ENCODE measurements around the gene VPS39.

VPS39 gene

GRCh38 chr15:42239528-42240182 is 31.6 kb upstream of the VPS39 start:
- Histone ChIP-seq H4K20me1 (ENCODE audit: insufficient read depth, low read length) (no peaks in the 10 kb centered on the region), H3K79me2 (ENCODE audit: low read length) (no peaks in the 10 kb centered on the region; the same call in 1 of the 2 replicates), H3K27ac (ENCODE audit: low read length) (no peak overlapping the region), H3F3A (ENCODE audit: insufficient read depth, low read length) (no peaks in the 10 kb centered on the region), H3K36me3 (replicated peaks; ENCODE audit: insufficient read depth, low read length) (no peaks in the 10 kb centered on the region), H3K9me3 (replicated peaks; ENCODE audit: insufficient read depth, low read length) (no peaks in the 10 kb centered on the region), H3K9me2 (replicated peaks; ENCODE audit: insufficient read depth, low read length) (no peaks in the 10 kb centered on the region), H3K4me1 (ENCODE audit: low read length) (no peaks in the 10 kb centered on the region), H3K27me3 (replicated peaks; ENCODE audit: insufficient read depth, low read length) (no peaks in the 10 kb centered on the region), H3K9ac (ENCODE audit: low read length) (no peak overlapping the region), H3K4me3 (ENCODE audit: low read length) (no peak overlapping the region), H3K4me2 (ENCODE audit: low read depth, low read length) (no peak overlapping the region), H2AFZ (ENCODE audit: low read length) (no peak overlapping the region)
- TF ChIP-seq EZH2 (optimal IDR thresholded peaks at IDR 0.05; ENCODE audit: low read depth, low read length) (no peak), EZH2phosphoT487 (IDR thresholded peaks at IDR 0.05; ENCODE audit: low read length) (no peak)
- TF ChIP-seq, protein P1, sequence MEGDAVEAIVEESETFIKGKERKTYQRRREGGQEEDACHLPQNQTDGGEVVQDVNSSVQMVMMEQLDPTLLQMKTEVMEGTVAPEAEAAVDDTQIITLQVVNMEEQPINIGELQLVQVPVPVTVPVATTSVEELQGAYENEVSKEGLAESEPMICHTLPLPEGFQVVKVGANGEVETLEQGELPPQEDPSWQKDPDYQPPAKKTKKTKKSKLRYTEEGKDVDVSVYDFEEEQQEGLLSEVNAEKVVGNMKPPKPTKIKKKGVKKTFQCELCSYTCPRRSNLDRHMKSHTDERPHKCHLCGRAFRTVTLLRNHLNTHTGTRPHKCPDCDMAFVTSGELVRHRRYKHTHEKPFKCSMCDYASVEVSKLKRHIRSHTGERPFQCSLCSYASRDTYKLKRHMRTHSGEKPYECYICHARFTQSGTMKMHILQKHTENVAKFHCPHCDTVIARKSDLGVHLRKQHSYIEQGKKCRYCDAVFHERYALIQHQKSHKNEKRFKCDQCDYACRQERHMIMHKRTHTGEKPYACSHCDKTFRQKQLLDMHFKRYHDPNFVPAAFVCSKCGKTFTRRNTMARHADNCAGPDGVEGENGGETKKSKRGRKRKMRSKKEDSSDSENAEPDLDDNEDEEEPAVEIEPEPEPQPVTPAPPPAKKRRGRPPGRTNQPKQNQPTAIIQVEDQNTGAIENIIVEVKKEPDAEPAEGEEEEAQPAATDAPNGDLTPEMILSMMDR (IDR thresholded peaks at IDR 0.05; ENCODE audit: low read length), result no peak
- no peak for DNase-seq

GRCh38 chr15:42233107-42233506 is 25.0 kb upstream of the VPS39 start:
- Histone ChIP-seq H3K4me3 (ENCODE audit: low read length) (no peak overlapping the region), H3K9me3 (replicated peaks; ENCODE audit: insufficient read depth, low read length) (no peaks in the 10 kb centered on the region), H3K79me2 (ENCODE audit: low read length) (no peaks in the 10 kb centered on the region; the same call in 1 of the 2 replicates), H3K4me1 (ENCODE audit: low read length) (no peaks in the 10 kb centered on the region), H3K9me2 (replicated peaks; ENCODE audit: insufficient read depth, low read length) (no peaks in the 10 kb centered on the region), H3K27ac (ENCODE audit: low read length) (no peak overlapping the region), H3K9ac (ENCODE audit: low read length) (no peak overlapping the region), H3F3A (ENCODE audit: insufficient read depth, low read length) (no peaks in the 10 kb centered on the region), H3K36me3 (replicated peaks; ENCODE audit: insufficient read depth, low read length) (no peaks in the 10 kb centered on the region; the same call in 1 of the 2 replicates), H3K4me2 (ENCODE audit: low read depth, low read length) (no peak overlapping the region), H4K20me1 (ENCODE audit: insufficient read depth, low read length) (no peaks in the 10 kb centered on the region), H2AFZ (ENCODE audit: low read length) (no peak overlapping the region), H3K27me3 (replicated peaks; ENCODE audit: insufficient read depth, low read length) (no peaks in the 10 kb centered on the region)
- no peak for TF ChIP-seq EZH2phosphoT487 (IDR thresholded peaks at IDR 0.05; ENCODE audit: low read length)
- TF ChIP-seq, protein P1 (IDR thresholded peaks at IDR 0.05; ENCODE audit: low read length), result no peak
- no peak for TF ChIP-seq EZH2 (optimal IDR thresholded peaks at IDR 0.05; ENCODE audit: low read depth, low read length)
- DNase-seq, result no peak

GRCh38 chr15:42232606-42233005 is 24.5 kb upstream of the VPS39 start:
- Histone ChIP-seq H3K9me3 (replicated peaks; ENCODE audit: insufficient read depth, low read length) (no peaks in the 10 kb centered on the region), H2AFZ (ENCODE audit: low read length) (no peak overlapping the region), H3K79me2 (ENCODE audit: low read length) (no peaks in the 10 kb centered on the region; the same call in 1 of the 2 replicates), H3K9ac (ENCODE audit: low read length) (no peak overlapping the region), H3K4me3 (ENCODE audit: low read length) (no peak overlapping the region), H3K9me2 (replicated peaks; ENCODE audit: insufficient read depth, low read length) (no peaks in the 10 kb centered on the region), H3F3A (ENCODE audit: insufficient read depth, low read length) (no peaks in the 10 kb centered on the region), H3K27ac (ENCODE audit: low read length) (no peak overlapping the region), H3K4me2 (ENCODE audit: low read depth, low read length) (no peak overlapping the region), H3K36me3 (replicated peaks; ENCODE audit: insufficient read depth, low read length) (no peaks in the 10 kb centered on the region; the same call in 1 of the 2 replicates), H3K27me3 (replicated peaks; ENCODE audit: insufficient read depth, low read length) (no peaks in the 10 kb centered on the region), H3K4me1 (ENCODE audit: low read length) (no peaks in the 10 kb centered on the region), H4K20me1 (ENCODE audit: insufficient read depth, low read length) (no peaks in the 10 kb centered on the region)
- TF ChIP-seq EZH2phosphoT487 (IDR thresholded peaks at IDR 0.05; ENCODE audit: low read length), result no peak
- TF ChIP-seq, protein P1 (IDR thresholded peaks at IDR 0.05; ENCODE audit: low read length), result no peak
- DNase-seq, result no peak

Data from MM.1S (cell line).